ENCODE data around the gene FOXE3. TPM values are rescaled to one million over a fixed set of nuclear protein-coding genes. Genes with fewer than 3 reads are reported as not detected.

Gene FOXE3
- total and polyA plus RNA-seq, 2 donors from 2014 or later, result 0.19 TPM; not detected in 1

DNA sequence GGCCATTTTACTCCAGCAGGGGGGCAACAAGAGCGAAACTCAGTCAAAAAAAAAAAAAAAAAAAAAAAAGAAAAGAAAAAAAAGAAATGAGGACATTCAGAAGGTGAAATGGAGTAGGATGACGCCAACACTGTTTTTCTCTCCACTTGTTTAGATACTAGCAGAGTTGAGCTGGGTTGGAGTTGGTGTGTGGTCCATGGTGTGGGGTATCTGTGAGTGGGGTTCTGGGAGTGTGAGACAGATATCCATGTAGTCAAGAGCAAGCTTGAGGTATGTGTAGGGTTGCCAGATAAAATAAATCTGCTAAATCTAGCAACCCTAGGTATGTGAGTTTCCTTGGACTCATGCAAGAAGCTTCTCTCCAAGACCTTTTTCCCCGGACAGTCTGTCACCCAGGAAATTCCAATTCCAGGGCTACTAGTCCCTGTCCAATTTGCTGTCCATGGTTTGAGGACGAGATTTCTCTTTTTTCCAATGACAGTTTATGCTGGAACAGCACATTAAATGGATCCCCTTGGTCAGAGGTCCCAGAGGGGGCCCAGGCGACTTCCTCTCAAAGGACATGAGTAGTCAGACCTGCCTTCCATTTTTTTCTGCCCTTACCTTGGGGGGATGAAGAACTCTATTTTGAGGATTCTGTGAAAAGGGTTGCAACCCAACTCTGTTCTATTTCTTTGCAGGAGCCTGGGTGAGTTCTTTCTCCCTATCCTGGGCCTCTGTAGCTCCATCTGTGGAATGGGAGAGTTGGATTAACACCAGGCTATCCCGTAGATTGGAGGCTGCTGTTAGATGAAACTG is 19.6 kb downstream of the FOXE3 start:
- Histone ChIP-seq H3K36me3 (ENCODE audit: control insufficient read depth in 2 of 3, insufficient read depth in 3 of 3, low read length in 3 of 3) (no peaks in the 10 kb centered on the region), H3K9me3 (ENCODE audit: control insufficient read depth in 2 of 3, insufficient read depth in 1 of 3, low read length in 3 of 3) (no peaks in the 10 kb centered on the region), H3K27me3 (ENCODE audit: control insufficient read depth, insufficient read depth, low read length) (peaks cover 23% of the 10 kb centered on the region), H3K27ac (ENCODE audit: low read depth in 2 of 2, low read length in 2 of 2) (no peak overlapping the region), H3K9ac (ENCODE audit: low read length in 3 of 3) (no peak overlapping the region), H3K4me3 (ENCODE audit: low read length in 3 of 3) (peak overlapping the region in 1 of 3 donors; percentile 52), H3K4me1 (ENCODE audit: control insufficient read depth in 2 of 3, insufficient read depth in 2 of 3, low read depth in 1 of 3, low read length in 3 of 3) (peaks cover 0 to 7% (median 5%) of the 10 kb centered on the region in 3 donors)
- no peak for TF ChIP-seq CTCF (IDR thresholded peaks at IDR 0.05; ENCODE audit: borderline replicate concordance, extremely low read depth, insufficient read depth)
- intact Hi-C loops (cut with DNase I), result loop anchor here (5.0 kb wide), 2 partner anchors 127 to 272 kb away; no protein-coding TSS in a partner anchor
- DNase-seq (no peak), FAIRE-seq (no peak)

GRCh38 chr1:47436304-47436978 is 20.4 kb downstream of the FOXE3 start:
- FAIRE-seq, result no peak
- H3K4me1 ChIP-seq (ENCODE audit: control insufficient read depth in 2 of 3, insufficient read depth in 2 of 3, low read depth in 1 of 3, low read length in 3 of 3), result peaks cover 0 to 7% (median 5%) of the 10 kb centered on the region in 3 donors
- peak; percentile 88 to 92 (median 91) for DNase-seq
- H3K9me3 ChIP-seq (ENCODE audit: control insufficient read depth in 2 of 3, insufficient read depth in 1 of 3, low read length in 3 of 3), result no peaks in the 10 kb centered on the region
- peak overlapping the region; percentile 11 to 46 (median 12) for H3K9ac ChIP-seq (ENCODE audit: low read length in 3 of 3)
- peak overlapping the region; percentile 36 to 51 for H3K27ac ChIP-seq (ENCODE audit: low read depth in 2 of 2, low read length in 2 of 2)
- peak; percentile 80 for TF ChIP-seq CTCF (IDR thresholded peaks at IDR 0.05; ENCODE audit: borderline replicate concordance, extremely low read depth, insufficient read depth)
- no peaks in the 10 kb centered on the region for H3K36me3 ChIP-seq (ENCODE audit: control insufficient read depth in 2 of 3, insufficient read depth in 3 of 3, low read length in 3 of 3)
- peak overlapping the region; percentile 5 to 52 (median 45) for H3K4me3 ChIP-seq (ENCODE audit: low read length in 3 of 3)
- intact Hi-C loops (cut with DNase I), result loop anchor here (5.0 kb wide), 2 partner anchors 126 to 271 kb away; no protein-coding TSS in a partner anchor
- H3K27me3 ChIP-seq (ENCODE audit: control insufficient read depth, insufficient read depth, low read length), result peaks cover 26% of the 10 kb centered on the region

DNA sequence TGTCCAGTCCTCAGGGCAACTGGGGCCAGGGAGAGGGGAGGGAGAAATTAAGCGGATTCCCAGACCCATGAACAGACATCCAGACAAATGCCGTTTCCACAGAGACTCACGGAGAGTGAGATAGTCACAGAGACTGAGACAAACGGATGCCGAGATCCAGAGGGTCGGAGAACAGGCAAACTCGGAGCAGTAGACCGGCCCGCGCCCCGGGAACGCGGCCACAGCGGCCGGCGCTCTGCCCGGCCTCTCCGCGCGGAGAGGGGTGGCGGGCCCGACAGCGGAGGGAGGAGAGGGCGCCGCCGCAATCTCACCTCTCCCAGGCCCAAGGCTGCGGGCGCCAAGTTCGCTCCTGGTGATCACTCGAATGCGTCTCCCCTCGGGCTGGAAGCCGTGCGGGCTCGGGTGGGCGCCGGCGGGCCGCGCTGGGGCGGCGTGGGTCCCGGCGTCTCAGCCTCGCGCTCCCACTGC is 20.9 kb downstream of the FOXE3 start:
- Histone ChIP-seq H3K4me1 (ENCODE audit: control insufficient read depth in 2 of 3, insufficient read depth in 2 of 3, low read depth in 1 of 3, low read length in 3 of 3) (peaks cover 0 to 7% (median 5%) of the 10 kb centered on the region in 3 donors), H3K27ac (ENCODE audit: low read depth in 2 of 2, low read length in 2 of 2) (peak overlapping the region; percentile 36 to 51), H3K9me3 (ENCODE audit: control insufficient read depth in 2 of 3, insufficient read depth in 1 of 3, low read length in 3 of 3) (no peaks in the 10 kb centered on the region), H3K27me3 (ENCODE audit: control insufficient read depth, insufficient read depth, low read length) (peaks cover 29% of the 10 kb centered on the region), H3K36me3 (ENCODE audit: control insufficient read depth in 2 of 3, insufficient read depth in 3 of 3, low read length in 3 of 3) (no peaks in the 10 kb centered on the region), H3K9ac (ENCODE audit: low read length in 3 of 3) (peak overlapping the region; percentile 3 to 46 (median 25)), H3K4me3 (ENCODE audit: low read length in 3 of 3) (peak overlapping the region; percentile 5 to 52 (median 45))
- intact Hi-C loops (cut with DNase I), result loop anchor here (5.0 kb wide), 2 partner anchors 125 to 270 kb away; no protein-coding TSS in a partner anchor
- DNase-seq (peak in 2 of 5 donors; percentile 27 to 40), FAIRE-seq (no peak)
- no peak for TF ChIP-seq CTCF (IDR thresholded peaks at IDR 0.05; ENCODE audit: borderline replicate concordance, extremely low read depth, insufficient read depth)

Data from kidney (tissue), 14 donors.